Measurements from ENCODE around the gene ZNFX1. TPM values are rescaled to one million over a fixed set of nuclear protein-coding genes. Genes with fewer than 3 reads are reported as not detected.

Gene ZNFX1
- total RNA-seq, 1 donor from 2014 or later: 6.9 TPM

GRCh38 chr20:49280463-49281058 lies 2.7 kb upstream of the ZNFX1 start:
- peaks cover 66% of the 10 kb centered on the region for H3F3A ChIP-seq (ENCODE audit: low read depth)
- H4K20me1 ChIP-seq (ENCODE audit: low read depth): peaks cover 71% of the 10 kb centered on the region
- Mint-ChIP-seq H3K36me3 (peaks cover 72% of the 10 kb centered on the region), H3K4me3 (peak overlapping the region; percentile 95), H3K4me1 (peaks cover 64% of the 10 kb centered on the region), H3K27ac (no peak overlapping the region), H3K27me3 (ENCODE audit: insufficient read depth, low read depth) (peaks cover 25% of the 10 kb centered on the region), H3K9me3 (peaks cover 60% of the 10 kb centered on the region)
- no peaks in the 10 kb centered on the region for H3K27me3 ChIP-seq
- no peak overlapping the region for H2AFZ ChIP-seq (replicated peaks)
- TF ChIP-seq EZH2 (IDR thresholded peaks at IDR 0.05): no peak
- TF ChIP-seq CTCF (IDR thresholded peaks at IDR 0.05): no peak
- no peak for TF ChIP-seq EZH2phosphoT487 (IDR thresholded peaks at IDR 0.05)
- H3K4me2 ChIP-seq: peak overlapping the region; percentile 95
- peaks cover 16% of the 10 kb centered on the region for H3K36me3 ChIP-seq
- peak overlapping the region; percentile 92 for H3K27ac ChIP-seq
- H3K4me3 ChIP-seq: peak overlapping the region; percentile 84
- H3K79me2 ChIP-seq (ENCODE audit: low read depth): peaks cover 95% of the 10 kb centered on the region
- H3K9me3 ChIP-seq (ENCODE audit: low read depth): no peaks in the 10 kb centered on the region
- peaks cover 40% of the 10 kb centered on the region for H3K4me1 ChIP-seq
- peak overlapping the region; percentile 92 for H3K9ac ChIP-seq
- DNase-seq (ENCODE audit: low spot score): no peak

GRCh38 chr20:49279677-49280462 lies 2.0 kb upstream of the ZNFX1 start:
- no peak for DNase-seq (ENCODE audit: low spot score)
- TF ChIP-seq EZH2phosphoT487 (IDR thresholded peaks at IDR 0.05) (no peak), CTCF (IDR thresholded peaks at IDR 0.05) (no peak), EZH2 (IDR thresholded peaks at IDR 0.05) (no peak)
- H3K9me3 ChIP-seq (ENCODE audit: low read depth): no peaks in the 10 kb centered on the region
- Mint-ChIP-seq H3K27me3 (ENCODE audit: insufficient read depth, low read depth) (peaks cover 25% of the 10 kb centered on the region), H3K27ac (no peak overlapping the region), H3K4me3 (peak overlapping the region; percentile 95), H3K36me3 (peaks cover 69% of the 10 kb centered on the region), H3K4me1 (peaks cover 62% of the 10 kb centered on the region), H3K9me3 (peaks cover 55% of the 10 kb centered on the region)
- H3F3A ChIP-seq (ENCODE audit: low read depth): peaks cover 59% of the 10 kb centered on the region
- H2AFZ ChIP-seq (replicated peaks): no peak overlapping the region
- H3K36me3 ChIP-seq: peaks cover 16% of the 10 kb centered on the region
- peaks cover 64% of the 10 kb centered on the region for H4K20me1 ChIP-seq (ENCODE audit: low read depth)
- H3K4me3 ChIP-seq: peak overlapping the region; percentile 84
- peak overlapping the region; percentile 95 for H3K4me2 ChIP-seq
- H3K79me2 ChIP-seq (ENCODE audit: low read depth): peaks cover 93% of the 10 kb centered on the region
- peak overlapping the region; percentile 92 for H3K27ac ChIP-seq
- H3K4me1 ChIP-seq: peaks cover 33% of the 10 kb centered on the region
- no peaks in the 10 kb centered on the region for H3K27me3 ChIP-seq
- peak overlapping the region; percentile 92 for H3K9ac ChIP-seq

GRCh38 chr20:49278818-49279676 lies 1.2 kb upstream of the ZNFX1 start:
- H3K4me1 Mint-ChIP-seq: peaks cover 59% of the 10 kb centered on the region

More at GRCh38 chr20:49278818-49279676, 1.2 kb upstream of the ZNFX1 start:
- Histone ChIP-seq H3K27me3 (no peaks in the 10 kb centered on the region), H3K9me3 (ENCODE audit: low read depth) (no peaks in the 10 kb centered on the region), H3K4me3 (peak overlapping the region; percentile 84), H3K79me2 (ENCODE audit: low read depth) (peaks cover 85% of the 10 kb centered on the region), H3K4me1 (peaks cover 25% of the 10 kb centered on the region), H4K20me1 (ENCODE audit: low read depth) (peaks cover 55% of the 10 kb centered on the region), H2AFZ (replicated peaks) (no peak overlapping the region), H3K9ac (peak overlapping the region; percentile 92), H3K4me2 (peak overlapping the region; percentile 95), H3F3A (ENCODE audit: low read depth) (peaks cover 51% of the 10 kb centered on the region), H3K36me3 (peaks cover 16% of the 10 kb centered on the region), H3K27ac (peak overlapping the region; percentile 92)
- Mint-ChIP-seq H3K27me3 (ENCODE audit: insufficient read depth, low read depth) (peaks cover 22% of the 10 kb centered on the region), H3K9me3 (peaks cover 49% of the 10 kb centered on the region), H3K27ac (peak overlapping the region; percentile 95), H3K4me3 (peak overlapping the region; percentile 95), H3K36me3 (peaks cover 63% of the 10 kb centered on the region)
- DNase-seq (ENCODE audit: low spot score): peak; percentile 37
- TF ChIP-seq EZH2phosphoT487 (IDR thresholded peaks at IDR 0.05) (no peak), EZH2 (IDR thresholded peaks at IDR 0.05) (no peak), CTCF (IDR thresholded peaks at IDR 0.05) (no peak)
